ENCODE results near the gene ADH1A. TPM values are rescaled to one million over a fixed set of nuclear protein-coding genes. Genes with fewer than 3 reads are reported as not detected.
"Not testable (repeated sequence)": the region's sequence is repeated elsewhere in the genome, so short reads cannot be mapped to it uniquely, and the experiment has no call there.

ADH1A gene
- total RNA-seq, 3 donors from 2014 or later = 0.20 to 2.4 (median 0.80) TPM

DNA sequence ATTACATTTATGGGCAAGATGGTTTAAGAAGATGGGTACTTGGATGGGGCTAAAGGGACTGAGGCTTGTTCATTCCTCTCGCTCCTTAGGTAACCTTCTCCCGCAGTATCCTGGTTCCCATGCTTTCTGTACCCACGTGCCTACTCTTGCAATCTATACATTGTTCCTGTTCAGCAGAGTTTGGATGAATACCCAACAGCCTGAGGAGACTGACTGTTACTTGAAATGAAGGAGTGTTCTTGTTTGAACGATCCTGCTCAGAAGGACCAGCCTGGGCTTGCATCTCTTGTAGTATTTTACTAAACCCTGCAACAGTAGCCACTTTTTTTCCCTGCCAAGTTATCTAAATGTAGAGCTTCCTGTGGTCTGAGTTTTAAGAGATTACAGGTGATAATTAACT lies 38.0 kb downstream of the ADH1A start:
- intact Hi-C loops (cut with DNase I, micrococcal nuclease) = no loop called here
- no peak for ATAC-seq
- no peak overlapping the region for H3K4me3 ChIP-seq

DNA sequence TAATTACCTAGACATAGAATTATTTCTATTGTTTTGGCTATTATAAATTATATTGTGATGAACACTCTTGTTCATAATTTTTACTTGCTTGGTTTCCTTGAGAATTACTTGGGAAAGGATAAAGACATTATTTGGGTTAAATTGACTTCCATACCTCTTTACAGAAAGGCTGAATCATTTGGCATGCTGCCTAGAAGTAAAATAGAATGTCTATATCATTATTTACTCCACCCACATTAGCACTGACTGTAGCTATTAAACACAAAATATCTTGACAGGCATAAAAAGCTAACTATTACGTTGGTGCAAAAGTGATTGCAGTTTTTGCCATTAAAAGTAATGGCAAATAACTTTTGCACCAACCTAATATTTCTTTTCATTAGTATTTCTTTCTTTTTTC lies 42.1 kb downstream of the ADH1A start:
- Histone ChIP-seq H3K9me3 (peaks cover 4% of the 10 kb centered on the region), H3K4me1 (ENCODE audit: low read depth) (no peaks in the 10 kb centered on the region), H3K36me3 (ENCODE audit: low read depth) (no peaks in the 10 kb centered on the region), H3K4me3 (no peak overlapping the region)
- ATAC-seq = no peak
- intact Hi-C loops (cut with DNase I, micrococcal nuclease) = no loop called here
- DNase-seq = no peak
- TF ChIP-seq, protein P1, sequence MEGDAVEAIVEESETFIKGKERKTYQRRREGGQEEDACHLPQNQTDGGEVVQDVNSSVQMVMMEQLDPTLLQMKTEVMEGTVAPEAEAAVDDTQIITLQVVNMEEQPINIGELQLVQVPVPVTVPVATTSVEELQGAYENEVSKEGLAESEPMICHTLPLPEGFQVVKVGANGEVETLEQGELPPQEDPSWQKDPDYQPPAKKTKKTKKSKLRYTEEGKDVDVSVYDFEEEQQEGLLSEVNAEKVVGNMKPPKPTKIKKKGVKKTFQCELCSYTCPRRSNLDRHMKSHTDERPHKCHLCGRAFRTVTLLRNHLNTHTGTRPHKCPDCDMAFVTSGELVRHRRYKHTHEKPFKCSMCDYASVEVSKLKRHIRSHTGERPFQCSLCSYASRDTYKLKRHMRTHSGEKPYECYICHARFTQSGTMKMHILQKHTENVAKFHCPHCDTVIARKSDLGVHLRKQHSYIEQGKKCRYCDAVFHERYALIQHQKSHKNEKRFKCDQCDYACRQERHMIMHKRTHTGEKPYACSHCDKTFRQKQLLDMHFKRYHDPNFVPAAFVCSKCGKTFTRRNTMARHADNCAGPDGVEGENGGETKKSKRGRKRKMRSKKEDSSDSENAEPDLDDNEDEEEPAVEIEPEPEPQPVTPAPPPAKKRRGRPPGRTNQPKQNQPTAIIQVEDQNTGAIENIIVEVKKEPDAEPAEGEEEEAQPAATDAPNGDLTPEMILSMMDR (IDR thresholded peaks at IDR 0.05) = no peak

More for the DNA sequence above, 38.0 kb downstream of the ADH1A start:
- no peaks in the 10 kb centered on the region for H3K36me3 ChIP-seq (ENCODE audit: low read depth)
- H3K9me3 ChIP-seq = no peaks in the 10 kb centered on the region
- H3K4me1 ChIP-seq (ENCODE audit: low read depth) = no peaks in the 10 kb centered on the region
- no peak for DNase-seq
- TF ChIP-seq, protein P1 (IDR thresholded peaks at IDR 0.05) = no peak

- H3K4me3 ChIP-seq = no peak overlapping the region
Measured at GRCh38 chr4:99235955-99236354, 54.8 kb downstream of the ADH1A start.

DNA sequence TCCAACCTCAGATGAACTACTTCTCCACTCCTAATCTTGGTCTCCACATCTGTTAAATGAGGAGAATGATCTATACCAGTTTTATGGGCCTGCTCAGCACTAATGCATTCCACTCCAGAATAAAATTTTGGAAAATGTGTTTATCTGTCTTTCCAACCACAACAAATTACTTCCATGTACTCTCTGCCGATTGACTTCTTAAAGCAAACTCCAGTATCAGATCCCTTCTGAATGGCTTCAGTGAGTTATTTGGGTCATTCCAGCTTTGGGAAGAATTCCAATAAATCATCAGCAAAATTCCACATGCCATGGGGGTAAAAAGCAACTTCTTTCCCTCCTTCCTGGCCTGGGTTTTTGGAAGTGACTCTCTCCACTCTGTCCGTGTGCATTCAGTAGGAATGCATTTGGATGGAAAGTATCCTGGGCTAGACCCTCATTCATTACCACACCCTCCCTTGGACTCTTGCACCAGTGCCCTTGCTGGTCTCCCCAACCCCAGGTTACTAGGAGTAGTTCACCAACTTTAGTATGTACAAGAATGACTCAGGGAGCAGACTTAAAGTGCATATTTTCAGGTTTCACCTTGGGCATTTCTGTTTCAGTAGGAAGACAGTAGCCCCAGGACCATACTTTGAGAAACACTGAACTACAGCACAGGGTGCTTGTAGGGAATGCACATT lies 56.3 kb downstream of the ADH1A start:
- Histone ChIP-seq H3K4me1 (ENCODE audit: low read depth) (peaks cover 9% of the 10 kb centered on the region), H3K9me3 (no peaks in the 10 kb centered on the region), H3K36me3 (ENCODE audit: low read depth) (no peaks in the 10 kb centered on the region), H3K4me3 (no peak overlapping the region)
- intact Hi-C loops (cut with DNase I, micrococcal nuclease) = no loop called here
- TF ChIP-seq, protein P1 (IDR thresholded peaks at IDR 0.05) = no peak
- ATAC-seq (no peak), DNase-seq (no peak)

More at GRCh38 chr4:99235955-99236354, 54.8 kb downstream of the ADH1A start:
- H3K9me3 ChIP-seq = no peaks in the 10 kb centered on the region
- peaks cover 9% of the 10 kb centered on the region for H3K4me1 ChIP-seq (ENCODE audit: low read depth)
- TF ChIP-seq, protein P1 (IDR thresholded peaks at IDR 0.05) = no peak
- H3K36me3 ChIP-seq (ENCODE audit: low read depth) = no peaks in the 10 kb centered on the region
- peak; percentile 85 for ATAC-seq
- DNase-seq = no peak
- intact Hi-C loops (cut with DNase I, micrococcal nuclease) = no loop called here

- H3K4me3 ChIP-seq; DNase-seq; intact Hi-C loops (cut with DNase I, micrococcal nuclease); H3K36me3 ChIP-seq (ENCODE audit: low read depth); H3K9me3 ChIP-seq; H3K4me1 ChIP-seq (ENCODE audit: low read depth): not testable (repeated sequence)
- ATAC-seq = peak; percentile 64
Measured at GRCh38 chr4:99233397-99233796, 57.4 kb downstream of the ADH1A start.

DNA sequence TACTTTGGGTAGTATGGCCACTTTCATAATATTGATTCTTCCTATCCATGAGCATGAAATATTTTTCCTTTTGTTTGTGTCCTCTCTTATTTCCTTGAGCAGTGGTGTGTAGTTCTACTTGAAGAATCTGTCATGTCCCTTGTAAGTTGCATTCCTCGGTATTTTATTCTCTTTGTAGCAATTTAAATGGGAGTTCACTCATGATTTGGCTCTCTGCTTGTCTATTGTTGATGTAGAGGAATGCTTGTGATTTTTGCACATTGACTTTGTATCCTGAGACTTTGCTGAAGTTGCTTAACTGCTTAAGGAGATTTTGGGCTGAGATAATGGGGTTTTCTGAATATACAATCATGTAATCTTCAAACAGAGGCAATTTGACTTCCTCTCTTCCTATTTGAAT lies 62.1 kb downstream of the ADH1A start:
- DNase-seq; H3K4me3 ChIP-seq; intact Hi-C loops (cut with DNase I, micrococcal nuclease); ATAC-seq; H3K4me1 ChIP-seq (ENCODE audit: low read depth); H3K9me3 ChIP-seq; H3K36me3 ChIP-seq (ENCODE audit: low read depth): not testable (repeated sequence)

GRCh38 chr4:99227646-99228045 lies 63.1 kb downstream of the ADH1A start:
- ATAC-seq; intact Hi-C loops (cut with DNase I, micrococcal nuclease); H3K4me3 ChIP-seq; H3K4me1 ChIP-seq (ENCODE audit: low read depth); DNase-seq; H3K36me3 ChIP-seq (ENCODE audit: low read depth); H3K9me3 ChIP-seq: not testable (repeated sequence)

Other genes with a start within 250 kb of the ADH1A start
- gene ADH5, start 202.2 kb downstream of the ADH1A start, total RNA-seq = 100 to 1,000 TPM; 136 to 236 (median 192) TPM
- under 1 TPM; 0.19 to 0.41 (median 0.23) TPM for gene ADH4, start 146.7 kb downstream of the ADH1A start, total RNA-seq
- gene ADH6, start 71.7 kb downstream of the ADH1A start, total RNA-seq = 10 to 100 TPM in 2 of 3 donors, 1 to 10 TPM in 1; 6.2 to 18.6 (median 16.6) TPM
- gene ADH1B, start 30.4 kb upstream of the ADH1A start, total RNA-seq = 100 to 1,000 TPM in 2 of 3 donors, 10 to 100 TPM in 1; 43.9 to 447 (median 179) TPM
- gene ADH1C, start 61.8 kb upstream of the ADH1A start, total RNA-seq = 100 to 1,000 TPM; 137 to 502 (median 271) TPM
- not detected for gene ADH7, start 144.4 kb upstream of the ADH1A start, total RNA-seq
- gene C4orf17, start 220.0 kb upstream of the ADH1A start, total RNA-seq = not detected

Data from mucosa of descending colon (tissue), 3 donors.